GM12878 (cell line): ENCODE data around the gene FNDC3A. TPM values are rescaled to one million over a fixed set of nuclear protein-coding genes. Genes with fewer than 3 reads are reported as not detected.

Experiments
- ATAC-seq: fragments of 200-7000 bp; cut with Tn5 transposase; 3 replicates; pipeline ENCODE4 v1.9.1; 2020; ENCODE audit warnings: mild to moderate bottlenecking, moderate library complexity
- BruUV-seq: library from RNA; stranded (reverse); fragments of 400-500 nt; replicated peaks from 2 replicates; lab custom pipeline; 2021; lab: Mats Ljungman, UMichigan
- CTCF ChIA-PET: fragments of 300-600 bp; sonication (Branson Sonifier 250); formaldehyde crosslinking; extraction: SDS; loops from one replicate; lab custom pipeline; 2021; ENCODE audit warnings: inconsistent platforms; lab: Yijun Ruan, JAX
- POLR2A ChIA-PET: fragments of 350-600 bp; formaldehyde crosslinking; extraction: SDS; loops from one replicate; lab custom pipeline; 2021; ENCODE audit warnings: inconsistent platforms; lab: Charles Lee
- RAD21 ChIA-PET: fragments of 300-600 bp; sonication (Branson Sonifier 250); formaldehyde crosslinking; loops from one replicate; lab custom pipeline; 2023; ENCODE audit warnings: antibody characterized with exemption; ENCODE audit not compliant: unreplicated experiment; lab: Charles Lee
- SMC1A ChIA-PET: fragments of 300-600 bp; sonication (Branson Sonifier 250); formaldehyde crosslinking; loops from one replicate; lab custom pipeline; 2023; ENCODE audit not compliant: unreplicated experiment, uncharacterized antibody; lab: Charles Lee
- DNase-seq: peaks from one replicate; pipeline ENCODE4 v3.0.0-alpha.2; 2011; ENCODE audit warnings: low read depth, low spot score
- FAIRE-seq: peaks from 3 replicates; lab custom pipeline; 2011; peaks lifted over from hg19 to GRCh38; lab: Jason Lieb, UNC
- H2AFZ ChIP-seq: 2 replicates; pipeline ENCODE4 v1.6.0; 2011; ENCODE audit warnings: low read depth, low read length, control low read depth; ENCODE audit not compliant: control insufficient read depth
- H3K27ac ChIP-seq: 2 replicates; pipeline ENCODE4 v1.5.1; 2011; ENCODE audit warnings: control low read depth; ENCODE audit not compliant: control insufficient read depth, insufficient read depth
- H3K27me3 ChIP-seq, 2 experiments: replicated peaks in 1 of 2; 2 replicates each; pipeline versions ENCODE4 v1.6.0 to v1.6.1; 2011; ENCODE audit warnings: low read length in 1 of 2; ENCODE audit not compliant: control insufficient read depth in 2 of 2, insufficient read depth in 2 of 2
- H3K36me3 ChIP-seq, 2 experiments: 2 replicates each; pipeline ENCODE4 v1.5.1; 2011; ENCODE audit warnings: low read length in 1 of 2; ENCODE audit not compliant: control insufficient read depth in 2 of 2, insufficient read depth in 2 of 2
- H3K4me1 ChIP-seq: 2 replicates; pipeline ENCODE4 v1.6.1; 2011; ENCODE audit warnings: mild to moderate bottlenecking, low read length, moderate library complexity, mixed read lengths; ENCODE audit not compliant: control insufficient read depth, insufficient read depth
- H3K4me2 ChIP-seq: 2 replicates; pipeline ENCODE4 v1.6.0; 2011; ENCODE audit warnings: control low read depth; ENCODE audit not compliant: control insufficient read depth, insufficient read depth
- H3K4me3 ChIP-seq: fragments of 200-600 bp; sonication (generic); 2 replicates; pipeline ENCODE4 v1.5.1; 2016
- H3K79me2 ChIP-seq: 2 replicates; pipeline ENCODE4 v1.6.0; 2011; ENCODE audit warnings: low read length; ENCODE audit not compliant: control insufficient read depth, insufficient read depth
- H3K9ac ChIP-seq: 2 replicates; pipeline ENCODE4 v1.8.0; 2011; ENCODE audit warnings: low read length, control low read depth, mixed read lengths; ENCODE audit not compliant: control insufficient read depth, insufficient read depth
- H3K9me3 ChIP-seq: replicated peaks from 3 replicates; pipeline ENCODE4 v1.5.1; 2011; ENCODE audit warnings: mild to moderate bottlenecking, low read length; ENCODE audit not compliant: control insufficient read depth, insufficient read depth
- H4K20me1 ChIP-seq: 2 replicates; pipeline ENCODE4 v1.6.0; 2011; ENCODE audit not compliant: control insufficient read depth, insufficient read depth
- ATF2 ChIP-seq: IDR thresholded peaks from 2 replicates; pipeline ENCODE4 v1.6.1; 2012; ENCODE audit warnings: low read length, inconsistent platforms
- ATF7 ChIP-seq: fragments of 450-650 bp; IDR thresholded peaks from 2 replicates; pipeline ENCODE4 v1.6.1; 2016; ENCODE audit warnings: low read depth, mild to moderate bottlenecking
- CREB1 ChIP-seq: IDR thresholded peaks from 2 replicates; pipeline ENCODE4 v1.6.1; 2012; ENCODE audit warnings: low read depth, mild to moderate bottlenecking, inconsistent platforms
- E2F4 ChIP-seq: IDR thresholded peaks from 2 replicates; pipeline ENCODE4 v1.6.1; 2012; ENCODE audit warnings: low read depth, low read length, improper control_type of control experiment
- KLF5 ChIP-seq: fragments of 450-650 bp; IDR thresholded peaks from 2 replicates; pipeline ENCODE4 v1.6.1; 2014; ENCODE audit warnings: mild to moderate bottlenecking; ENCODE audit not compliant: partially characterized antibody
- MYB ChIP-seq: fragments of 150-350 bp; IDR thresholded peaks from 2 replicates; pipeline ENCODE4 v1.6.1; 2014; ENCODE audit warnings: mild to moderate bottlenecking, low read depth, low read length, borderline replicate concordance
- SUZ12 ChIP-seq: fragments of 200-600 bp; sonication (generic); IDR thresholded peaks from one replicate; pipeline ENCODE4 v1.6.1; 2018; ENCODE audit warnings: antibody characterized with exemption, mild to moderate bottlenecking; ENCODE audit not compliant: unreplicated experiment
- YBX1 ChIP-seq: fragments of 450-650 bp; IDR thresholded peaks from 2 replicates; pipeline ENCODE4 v1.6.1; 2016; ENCODE audit warnings: antibody characterized with exemption
- YY1 ChIP-seq: IDR thresholded peaks from 2 replicates; pipeline ENCODE4 v1.6.1; 2011; ENCODE audit warnings: low read depth, mild to moderate bottlenecking, low read length
- ZBED1 ChIP-seq: IDR thresholded peaks from 2 replicates; pipeline ENCODE4 v1.6.1; 2016; ENCODE audit warnings: borderline replicate concordance
- ZNF384 ChIP-seq: IDR thresholded peaks from 2 replicates; pipeline ENCODE4 v1.6.1; 2012; ENCODE audit warnings: low read depth, mild to moderate bottlenecking, low read length, improper control_type of control experiment, borderline replicate concordance
- ZNF592 ChIP-seq: fragments of 450-650 bp; IDR thresholded peaks from 2 replicates; pipeline ENCODE4 v1.6.1; 2017; ENCODE audit warnings: mild to moderate bottlenecking, moderate library complexity
- WGBS: methylation state at CpG from one replicate; pipeline ENCODE4 v1.1.6; 2016; ENCODE audit warnings: low lambda C conversion rate; ENCODE audit not compliant: insufficient replicate concordance, insufficient coverage; ENCODE audit errors: missing lambda C conversion rate; 5-methylcytosine and 5-hydroxymethylcytosine counted together
- in situ Hi-C: fragments of 300-500 bp; cut with MboI; formaldehyde crosslinking; loops from 9 replicates; pipeline ENCODE4 v1.14.3; 2018; ENCODE audit warnings: mixed read lengths
- intact Hi-C: fragments of 100-400 bp; cut with micrococcal nuclease; formaldehyde crosslinking; loops from one replicate; pipeline ENCODE4 v1.14.2; 2022; ENCODE audit not compliant: unreplicated experiment
- polyA plus RNA-seq, 11 experiments: library from polyadenylated mRNA; depleted of rRNA in 4 of 11; unstranded in 6 of 11; stranded (reverse) in 5 of 11; fragments of >200 nt; fragmentation: Nextera tagmentation in 4 of 11; fragmentation: Illumina TruSeq in 1 of 11; extraction: Ambion mirVana in 4 of 11; extraction: Trizol in 1 of 11; gene quantifications; 1 replicate in 1 of 11; 2 replicates in 10 of 11; pipeline versions ENCODE4 v1.2.1 to v1.2.3, GENCODE V29; 2011 to 2016; ENCODE audit warnings: inconsistent platforms in 2 of 11, missing spikeins in 2 of 11, low read depth in 1 of 11
- total RNA-seq, 4 experiments: library from RNA; depleted of rRNA in 3 of 4; stranded (reverse); fragments of >200 nt in 3 of 4; fragmentation: Illumina TruSeq in 1 of 4; extraction: Trizol in 1 of 4; gene quantifications; 2 replicates each; pipeline versions ENCODE4 v1.2.1 to v1.2.3, GENCODE V29; 2013 to 2021
- TF ChIP-seq, protein P1 (sequence below): fragments of 450-650 bp; IDR thresholded peaks from 2 replicates; pipeline ENCODE4 v1.6.1; 2017; ENCODE audit warnings: low read depth, mild to moderate bottlenecking, moderate library complexity

The FNDC3A gene
- total and polyA plus RNA-seq, 10 of the 15 experiments (the other 5 are each of a cell fraction or from before 2014, with no cell fraction given), result 6.3 to 46.4 (median 22.8) TPM

- H4K20me1 ChIP-seq, result no peaks in the 10 kb centered on the region
- POLR2A ChIA-PET, result no interaction called here
- SMC1A ChIA-PET, result no interaction called here
- in situ Hi-C loops (no loop called here), intact Hi-C loops (no loop called here)
- no peak for DNase-seq
- ATAC-seq, result no peak
- no peak overlapping the region for H3K27ac ChIP-seq
- RAD21 ChIA-PET, result no interaction called here
- H3K4me3 ChIP-seq, result no peak overlapping the region
- TF ChIP-seq CREB1 (no peak), ATF2 (no peak), YBX1 (no peak), ZBED1 (no peak), ATF7 (no peak), YY1 (no peak), SUZ12 (no peak), KLF5 (no peak), ZNF384 (no peak), ZNF592 (no peak), E2F4 (no peak), MYB (no peak)
- TF ChIP-seq, protein P1, sequence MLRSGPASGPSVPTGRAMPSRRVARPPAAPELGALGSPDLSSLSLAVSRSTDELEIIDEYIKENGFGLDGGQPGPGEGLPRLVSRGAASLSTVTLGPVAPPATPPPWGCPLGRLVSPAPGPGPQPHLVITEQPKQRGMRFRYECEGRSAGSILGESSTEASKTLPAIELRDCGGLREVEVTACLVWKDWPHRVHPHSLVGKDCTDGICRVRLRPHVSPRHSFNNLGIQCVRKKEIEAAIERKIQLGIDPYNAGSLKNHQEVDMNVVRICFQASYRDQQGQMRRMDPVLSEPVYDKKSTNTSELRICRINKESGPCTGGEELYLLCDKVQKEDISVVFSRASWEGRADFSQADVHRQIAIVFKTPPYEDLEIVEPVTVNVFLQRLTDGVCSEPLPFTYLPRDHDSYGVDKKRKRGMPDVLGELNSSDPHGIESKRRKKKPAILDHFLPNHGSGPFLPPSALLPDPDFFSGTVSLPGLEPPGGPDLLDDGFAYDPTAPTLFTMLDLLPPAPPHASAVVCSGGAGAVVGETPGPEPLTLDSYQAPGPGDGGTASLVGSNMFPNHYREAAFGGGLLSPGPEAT, result no peak
- no peak overlapping the region for H2AFZ ChIP-seq
- H3K4me2 ChIP-seq, result no peak overlapping the region
- H3K9me3 ChIP-seq, result no peaks in the 10 kb centered on the region; the same call in 2 of the 3 replicates
- 50% methylated on average over 5 of the region's 5 CpGs for WGBS
- FAIRE-seq, result no peak
- no peak overlapping the region for H3K9ac ChIP-seq
- H3K27me3 ChIP-seq, result no peaks in the 10 kb centered on the region
- H3K4me1 ChIP-seq, result no peaks in the 10 kb centered on the region
- CTCF ChIA-PET, result no interaction called here
- H3K36me3 ChIP-seq, result no peaks in the 10 kb centered on the region
- BruUV-seq, result no TSS peak
- no peaks in the 10 kb centered on the region for H3K79me2 ChIP-seq
Measured at GRCh38 chr13:48928757-48929430, 46.8 kb upstream of the FNDC3A start.
